ENCODE data around the gene STK32C. TPM values are rescaled to one million over a fixed set of nuclear protein-coding genes. Genes with fewer than 3 reads are reported as not detected.

STK32C gene
- total RNA-seq, 1 donor from 2014 or later: 19.6 TPM

GRCh38 chr10:132264966-132265889, 42.5 kb downstream of the STK32C start:
- no peak for DNase-seq (ENCODE audit: low read depth, low spot score)
- H3K4me1 Mint-ChIP-seq: peaks cover 33% of the 10 kb centered on the region
- no peaks in the 10 kb centered on the region for H3K36me3 Mint-ChIP-seq (ENCODE audit: low read depth)
- peak overlapping the region; percentile 86 for H3K27ac Mint-ChIP-seq (ENCODE audit: unreplicated experiment)
- no peak for TF ChIP-seq CTCF (conservative IDR thresholded peaks at IDR 0.05)
- H3K9me3 Mint-ChIP-seq: no peaks in the 10 kb centered on the region
- H3K27me3 Mint-ChIP-seq (ENCODE audit: low read depth): no peaks in the 10 kb centered on the region
- no peak overlapping the region for H3K4me3 Mint-ChIP-seq

DNA sequence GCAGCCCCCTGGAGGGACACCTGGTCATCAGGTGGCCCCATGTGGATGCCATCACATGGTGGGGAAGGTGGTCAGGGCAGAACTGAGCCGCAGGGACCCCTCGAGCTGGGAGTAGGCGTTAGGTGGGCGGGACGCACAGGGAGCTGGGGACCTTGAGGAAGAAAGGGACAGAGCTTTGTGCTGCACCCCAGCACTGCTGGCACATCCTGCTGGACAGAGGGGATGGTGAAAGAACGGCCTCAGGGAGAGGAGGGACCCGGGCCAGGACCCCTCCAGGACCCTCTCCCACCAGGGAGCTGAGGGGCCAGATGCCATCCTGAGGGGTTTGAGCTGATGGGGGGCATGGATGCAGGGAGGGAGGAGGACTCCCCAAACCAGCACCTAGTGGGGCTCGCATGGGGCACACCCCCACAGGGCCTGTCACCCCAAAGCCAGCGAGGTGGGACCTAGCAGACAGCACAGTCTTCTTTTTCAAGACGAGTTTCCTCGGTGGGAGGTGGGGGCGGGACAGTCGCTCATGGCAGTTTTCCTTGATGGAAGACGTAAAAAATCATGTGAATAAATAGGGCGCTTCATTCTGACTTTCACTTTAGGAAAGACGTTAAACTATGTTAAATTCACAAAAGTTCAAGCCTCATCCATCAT, 43.3 kb downstream of the STK32C start:
- DNase-seq (ENCODE audit: low read depth, low spot score): no peak
- Mint-ChIP-seq H3K27ac (ENCODE audit: unreplicated experiment) (no peak overlapping the region), H3K4me3 (peak overlapping the region; percentile 27), H3K27me3 (ENCODE audit: low read depth) (no peaks in the 10 kb centered on the region), H3K4me1 (peaks cover 40% of the 10 kb centered on the region), H3K9me3 (no peaks in the 10 kb centered on the region), H3K36me3 (ENCODE audit: low read depth) (no peaks in the 10 kb centered on the region)
- no peak for TF ChIP-seq CTCF (conservative IDR thresholded peaks at IDR 0.05)

GRCh38 chr10:132263866-132264265, 43.9 kb downstream of the STK32C start:
- H3K9me3 Mint-ChIP-seq: no peaks in the 10 kb centered on the region
- TF ChIP-seq CTCF (conservative IDR thresholded peaks at IDR 0.05): no peak
- H3K4me1 Mint-ChIP-seq: peaks cover 44% of the 10 kb centered on the region
- no peak for DNase-seq (ENCODE audit: low read depth, low spot score)
- H3K27me3 Mint-ChIP-seq (ENCODE audit: low read depth): no peaks in the 10 kb centered on the region
- H3K27ac Mint-ChIP-seq (ENCODE audit: unreplicated experiment): no peak overlapping the region
- H3K36me3 Mint-ChIP-seq (ENCODE audit: low read depth): no peaks in the 10 kb centered on the region
- peak overlapping the region; percentile 27 for H3K4me3 Mint-ChIP-seq

GRCh38 chr10:132259702-132260482, 47.9 kb downstream of the STK32C start:
- Mint-ChIP-seq H3K4me3 (peak overlapping the region; percentile 23), H3K36me3 (ENCODE audit: low read depth) (no peaks in the 10 kb centered on the region), H3K4me1 (peaks cover 14% of the 10 kb centered on the region), H3K9me3 (no peaks in the 10 kb centered on the region), H3K27me3 (ENCODE audit: low read depth) (no peaks in the 10 kb centered on the region), H3K27ac (ENCODE audit: unreplicated experiment) (peak overlapping the region; percentile 94)
- no peak for TF ChIP-seq CTCF (conservative IDR thresholded peaks at IDR 0.05)
- peak; percentile 45 for DNase-seq (ENCODE audit: low read depth, low spot score)

DNA sequence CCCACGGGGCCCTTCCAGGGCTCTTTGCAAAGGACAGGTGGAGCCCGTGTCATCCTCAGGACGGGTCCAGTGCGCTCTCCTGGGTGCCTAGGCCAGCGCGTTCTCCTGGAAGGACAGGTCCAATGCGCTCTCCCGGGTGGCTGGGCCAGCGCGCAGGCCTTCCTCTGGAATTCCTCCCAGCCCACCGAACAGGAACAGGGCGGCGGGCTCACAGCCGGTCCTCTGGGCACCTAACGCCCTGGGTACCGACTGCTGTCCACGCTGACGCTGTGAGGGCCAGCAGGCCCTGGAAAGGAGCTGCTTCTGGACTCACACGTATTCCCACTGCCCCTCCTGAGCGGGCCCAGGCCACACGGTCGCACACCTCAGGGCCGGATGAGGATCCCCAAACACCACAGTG, 49.3 kb downstream of the STK32C start:
- Mint-ChIP-seq H3K36me3 (ENCODE audit: low read depth) (no peaks in the 10 kb centered on the region), H3K4me3 (no peak overlapping the region), H3K9me3 (no peaks in the 10 kb centered on the region), H3K27me3 (ENCODE audit: low read depth) (no peaks in the 10 kb centered on the region), H3K27ac (ENCODE audit: unreplicated experiment) (no peak overlapping the region), H3K4me1 (peaks cover 12% of the 10 kb centered on the region)
- TF ChIP-seq CTCF (conservative IDR thresholded peaks at IDR 0.05): no peak
- no peak for DNase-seq (ENCODE audit: low read depth, low spot score)

All from neural crest cell (in vitro differentiated cells).